Measurements from ENCODE around the gene SPINT2. TPM values are rescaled to one million over a fixed set of nuclear protein-coding genes. Genes with fewer than 3 reads are reported as not detected.
A peak's percentile ranks its signal among the peaks of the same experiment; 100 is the strongest.

The SPINT2 gene
- total RNA-seq, 4 donors from 2014 or later = 401 to 505 (median 497) TPM

- TF ChIP-seq POLR2A (IDR thresholded peaks at IDR 0.05) = no peak
- no peak for TF ChIP-seq CTCF (IDR thresholded peaks at IDR 0.05)
- 62 to 72% methylated on average over 5 of the region's 5 CpGs for WGBS, 2 donors
- H3K4me3 ChIP-seq (ENCODE audit: low read depth, poor library complexity, severe bottlenecking) = no peak overlapping the region
- intact Hi-C loops (cut with DNase I; ENCODE audit: low total_unique reads) = no loop called here
- no peak for DNase-seq (ENCODE audit: low spot score in 2 of 2)
These were observed 21.2 kb downstream of the SPINT2 start for GRCh38 chr19:38285567-38285966.

GRCh38 chr19:38287604-38288003, 23.2 kb downstream of the SPINT2 start:
- 77% methylated on average over 9 of the region's 9 CpGs for WGBS, 2 donors
- DNase-seq (ENCODE audit: low spot score in 2 of 2) = no peak
- intact Hi-C loops (cut with DNase I; ENCODE audit: low total_unique reads) = no loop called here
- no peak for TF ChIP-seq POLR2A (IDR thresholded peaks at IDR 0.05)
- TF ChIP-seq CTCF (IDR thresholded peaks at IDR 0.05) = no peak
- H3K4me3 ChIP-seq (ENCODE audit: low read depth, poor library complexity, severe bottlenecking) = no peak overlapping the region

GRCh38 chr19:38288123-38288855, 23.9 kb downstream of the SPINT2 start:
- 80 to 84% methylated on average over 13 to 16 of the region's 16 CpGs for WGBS, 2 donors
- no peak for DNase-seq (ENCODE audit: low spot score in 2 of 2)
- intact Hi-C loops (cut with DNase I; ENCODE audit: low total_unique reads) = no loop called here
- TF ChIP-seq CTCF (IDR thresholded peaks at IDR 0.05) = no peak
- no peak for TF ChIP-seq POLR2A (IDR thresholded peaks at IDR 0.05)
- no peak overlapping the region for H3K4me3 ChIP-seq (ENCODE audit: low read depth, poor library complexity, severe bottlenecking)

GRCh38 chr19:38289955-38290354, 25.6 kb downstream of the SPINT2 start:
- no peak for DNase-seq (ENCODE audit: low spot score in 2 of 2)
- intact Hi-C loops (cut with DNase I; ENCODE audit: low total_unique reads) = no loop called here
- WGBS, 2 donors = 90 to 92% methylated on average over 15 of the region's 15 CpGs
- TF ChIP-seq POLR2A (IDR thresholded peaks at IDR 0.05) (no peak), CTCF (IDR thresholded peaks at IDR 0.05) (no peak)
- no peak overlapping the region for H3K4me3 ChIP-seq (ENCODE audit: low read depth, poor library complexity, severe bottlenecking)

GRCh38 chr19:38290631-38291147, 26.3 kb downstream of the SPINT2 start:
- intact Hi-C loops (cut with DNase I; ENCODE audit: low total_unique reads) = no loop called here
- TF ChIP-seq CTCF (IDR thresholded peaks at IDR 0.05) = no peak
- no peak for TF ChIP-seq POLR2A (IDR thresholded peaks at IDR 0.05)
- no peak overlapping the region for H3K4me3 ChIP-seq (ENCODE audit: low read depth, poor library complexity, severe bottlenecking)
- DNase-seq (ENCODE audit: low spot score in 2 of 2) = peak in 1 of 2 donors; percentile 65
- 48 to 55% methylated on average over 11 to 13 of the region's 13 CpGs for WGBS, 2 donors
